22Rv1 (cell line): ENCODE results near the gene CCDC160.

ENCODE experiments used
- CTCF ChIP-seq: fragments of 450-650 bp; IDR thresholded peaks from 2 replicates; pipeline ENCODE4 v1.5.1; 2017; ENCODE audit warnings: mild to moderate bottlenecking
- ZFX ChIP-seq: fragments of 450-650 bp; IDR thresholded peaks from 2 replicates; pipeline ENCODE4 v1.6.1; 2017; ENCODE audit warnings: antibody characterized with exemption, borderline replicate concordance

GRCh38 chrX:134251241-134251640 is 14.3 kb downstream of the CCDC160 start:
- no peak for TF ChIP-seq CTCF
- TF ChIP-seq ZFX: no peak
